Dermis microvascular lymphatic vessel endothelial cell (primary cell): ENCODE results near the gene ODF2L. TPM values are rescaled to one million over a fixed set of nuclear protein-coding genes. Genes with fewer than 3 reads are reported as not detected.

Experiments
- DNase-seq, 2 donors: peaks; one replicate each; pipeline versions ENCODE4 v3.0.0 to v3.0.0-alpha.2; 2010; ENCODE audit warnings: low read depth in 2 of 2
- total RNA-seq: library from RNA; depleted of rRNA; stranded (reverse); fragments of >200 nt; gene quantifications from 2 replicates; pipeline ENCODE4 v1.2.1, GENCODE V29; 2014

Gene ODF2L
- total RNA-seq, 1 donor from 2014 or later = 22.3 TPM

DNA sequence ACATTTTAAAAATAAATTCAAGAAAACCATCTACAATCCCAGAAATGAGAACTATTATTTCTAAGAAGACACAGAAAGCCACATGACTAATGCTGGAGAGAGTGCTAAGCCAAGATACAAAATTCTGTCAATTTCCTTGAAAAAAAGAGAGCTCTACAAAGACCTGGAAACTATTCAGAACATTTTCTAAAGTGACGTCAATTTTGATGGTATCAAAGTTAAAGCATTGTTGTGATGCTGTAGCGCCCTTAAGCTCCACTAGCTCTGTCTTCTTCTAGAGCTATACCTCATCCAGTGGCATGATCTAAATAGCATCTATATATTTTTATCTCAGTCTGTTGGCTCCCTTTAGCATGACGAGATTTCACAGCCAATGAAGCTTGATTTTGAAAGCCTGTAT, 73.9 kb downstream of the ODF2L start:
- no peak for DNase-seq

DNA sequence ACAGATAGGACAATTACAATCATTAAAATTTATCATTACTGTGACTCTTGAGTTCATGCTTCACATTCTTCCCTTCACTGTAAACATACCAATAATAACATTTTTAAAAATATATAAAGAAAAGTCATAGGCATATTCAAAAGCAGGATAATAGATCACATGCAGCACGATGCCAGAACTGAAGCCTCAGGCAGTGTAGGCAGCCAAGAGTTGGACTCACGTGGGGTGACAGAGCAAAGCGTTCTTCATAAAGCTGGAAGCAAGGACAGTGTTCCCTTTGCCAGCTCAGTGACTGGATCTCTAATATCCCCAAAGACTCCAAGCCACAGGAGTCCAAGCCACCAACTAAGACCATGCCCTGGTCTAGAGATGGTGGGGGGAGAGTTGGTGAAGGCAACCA, 77.7 kb downstream of the ODF2L start:
- DNase-seq = no peak

DNA sequence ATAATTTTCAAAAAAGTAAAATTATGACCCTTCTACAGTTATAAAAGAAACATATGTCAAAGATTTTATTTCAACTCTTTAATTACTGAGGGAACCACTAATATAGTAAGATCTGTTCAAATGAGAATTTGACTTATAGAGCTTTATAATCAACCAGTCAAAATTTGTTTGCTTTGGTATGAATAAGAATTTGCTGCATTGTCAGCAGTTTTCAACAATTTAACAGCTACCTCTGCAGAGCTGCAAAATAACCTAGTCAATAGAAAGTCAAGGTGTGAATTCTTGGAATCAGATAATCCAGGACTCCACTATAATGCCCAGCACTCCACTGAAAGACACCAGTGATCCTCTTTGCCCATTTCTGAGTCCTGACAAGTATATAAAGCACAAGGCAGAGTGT, 78.2 kb downstream of the ODF2L start:
- no peak for DNase-seq

DNA sequence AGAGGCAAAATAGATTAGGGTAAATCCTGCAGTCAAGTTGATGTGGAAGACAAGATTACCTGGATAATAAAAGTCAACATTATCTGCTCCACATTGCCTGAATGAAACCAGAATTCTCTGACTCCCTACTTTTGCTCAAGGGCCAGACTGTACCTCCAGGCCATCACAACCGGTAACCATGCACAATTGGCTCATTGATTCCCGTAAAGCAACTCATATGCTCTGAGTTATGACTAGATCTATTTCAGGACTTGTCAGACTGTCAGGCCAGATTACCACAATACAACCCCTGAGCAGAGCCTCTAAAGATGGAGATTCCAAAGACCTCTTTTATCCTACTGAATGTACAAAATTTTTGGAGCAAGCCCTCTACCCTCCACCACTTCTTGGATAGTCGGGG, 90.4 kb downstream of the ODF2L start:
- DNase-seq = no peak

DNA sequence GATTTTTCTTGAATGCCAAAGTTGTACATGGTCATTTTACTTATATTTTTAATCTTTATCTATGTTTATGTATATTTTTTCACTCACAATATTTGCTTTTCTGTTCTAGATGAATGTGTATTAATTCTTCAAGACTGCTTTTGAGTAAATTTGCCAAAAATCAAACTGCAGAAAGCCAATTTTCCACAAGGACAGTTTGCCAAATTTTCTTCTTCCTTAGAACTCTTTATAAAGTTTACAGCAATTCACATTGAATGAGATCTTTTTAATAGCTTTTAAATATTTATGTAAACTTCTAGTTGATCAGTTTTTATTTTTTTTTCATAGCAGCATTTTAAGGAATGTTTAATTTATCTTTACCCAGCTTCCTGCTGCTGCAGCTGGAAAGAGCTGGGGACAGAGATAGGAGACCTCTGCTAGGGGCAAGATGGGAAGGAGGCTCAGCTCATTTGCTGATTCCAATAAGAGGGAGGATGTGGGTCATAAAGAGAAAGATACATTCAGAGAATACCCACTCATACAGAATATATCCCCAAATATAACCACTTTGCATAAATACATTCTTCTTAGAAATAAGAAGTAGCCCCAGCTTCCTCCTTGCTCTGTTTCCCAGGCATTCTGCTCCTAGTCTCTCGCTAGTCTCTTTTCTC, 93.0 kb downstream of the ODF2L start:
- DNase-seq = no peak

Other genes starting within 250 kb of the ODF2L start
- under 0.01 TPM in 1 of 2 replicates, not detected in the other for gene COL24A1, start 239.6 kb downstream of the ODF2L start, total RNA-seq
- under 0.01 TPM in 1 of 2 replicates, not detected in the other for gene CLCA2, start 27.8 kb upstream of the ODF2L start, total RNA-seq
- gene CLCA1, start 72.6 kb upstream of the ODF2L start, total RNA-seq = not detected in 2 replicates
- gene CLCA4, start 150.8 kb upstream of the ODF2L start, total RNA-seq = not detected in 2 replicates